B cell (primary cell): ENCODE measurements around the gene CCDC136. TPM values are rescaled to one million over a fixed set of nuclear protein-coding genes. Genes with fewer than 3 reads are reported as not detected.

ENCODE experiments used
- ATAC-seq: fragments of 200-7000 bp; cut with Tn5 transposase; one replicate; pipeline ENCODE4 v1.10.0; 2021; ENCODE audit warnings: low read depth, mild to moderate bottlenecking, moderate number of reproducible peaks, moderate library complexity
- CTCF ChIA-PET: fragments of 350-600 bp; sonication (Branson Sonifier 250); formaldehyde crosslinking; loops from one replicate; lab custom pipeline; 2021; ENCODE audit warnings: antibody characterized with exemption, inconsistent platforms; lab: Charles Lee
- POLR2A ChIA-PET: fragments of 350-600 bp; sonication (Branson Sonifier 250); formaldehyde crosslinking; loops from one replicate; lab custom pipeline; 2021; ENCODE audit warnings: antibody characterized with exemption; lab: Charles Lee
- DNase-seq: peaks from one replicate; pipeline ENCODE4 v3.0.0; 2013
- H2AFZ ChIP-seq: 2 replicates; pipeline ENCODE4 v1.6.1; 2012; ENCODE audit warnings: mild to moderate bottlenecking, low read depth, low read length; ENCODE audit not compliant: insufficient read depth, poor library complexity, severe bottlenecking
- H3K27ac ChIP-seq, 2 donors: 1 replicate in 1 of 2; 2 replicates in 1 of 2; pipeline ENCODE4 v1.5.1; 2012 to 2013; ENCODE audit warnings: low read length in 2 of 2, mild to moderate bottlenecking in 2 of 2, moderate library complexity in 1 of 2
- H3K27me3 ChIP-seq, 4 experiments: fragments of 200-600 bp in 1 of 4; sonication (generic) in 1 of 4; replicated peaks in 1 of 4; 1 replicate in 2 of 4; 2 replicates in 2 of 4; pipeline versions ENCODE4 v1.6.1 to v1.7.0; 2013 to 2016; ENCODE audit warnings: low read length in 3 of 4, mild to moderate bottlenecking in 2 of 4, mixed read lengths in 1 of 4, moderate library complexity in 1 of 4; ENCODE audit not compliant: insufficient read depth in 4 of 4, control insufficient read depth in 3 of 4; ENCODE audit errors: control extremely low read depth in 1 of 4
- H3K36me3 ChIP-seq, 2 experiments: replicated peaks in 1 of 2; 1 replicate in 1 of 2; 2 replicates in 1 of 2; pipeline versions ENCODE4 v1.6.1 to v1.7.1; 2013; ENCODE audit warnings: low read length in 1 of 2; ENCODE audit not compliant: insufficient read depth in 2 of 2, control insufficient read depth in 1 of 2; ENCODE audit errors: control extremely low read depth in 1 of 2, extremely low read depth in 1 of 2
- H3K4me1 ChIP-seq, 2 donors: fragments of 200-600 bp in 1 of 2; sonication (generic) in 1 of 2; 1 replicate in 1 of 2; 2 replicates in 1 of 2; pipeline versions ENCODE4 v1.5.1 to v1.6.1; 2013 to 2017; ENCODE audit warnings: low read length in 2 of 2; ENCODE audit not compliant: control insufficient read depth in 2 of 2, insufficient read depth in 2 of 2
- H3K4me2 ChIP-seq: replicated peaks from 2 replicates; pipeline ENCODE3; 2012; ENCODE audit warnings: mild to moderate bottlenecking, low read depth, low read length; ENCODE audit not compliant: poor library complexity, severe bottlenecking
- H3K4me3 ChIP-seq, 5 experiments: fragments of 200-600 bp in 1 of 5; sonication (generic) in 1 of 5; 1 replicate in 3 of 5; 2 replicates in 2 of 5; pipeline versions ENCODE4 v1.5.1 to v1.7.0; 2011 to 2016; ENCODE audit warnings: low read length in 4 of 5, mild to moderate bottlenecking in 4 of 5, low read depth in 2 of 5, control low read depth in 1 of 5, moderate library complexity in 1 of 5; ENCODE audit not compliant: insufficient read depth in 1 of 5; ENCODE audit errors: control extremely low read depth in 1 of 5, extremely low read depth in 1 of 5
- H3K79me2 ChIP-seq: fragments of 200-600 bp; sonication (generic); one replicate; pipeline ENCODE4 v1.6.0; 2016; ENCODE audit warnings: low read length; ENCODE audit not compliant: control insufficient read depth, insufficient read depth
- H3K9ac ChIP-seq: fragments of 200-600 bp; sonication (generic); 2 replicates; pipeline ENCODE4 v1.6.1; 2017; ENCODE audit warnings: mild to moderate bottlenecking, low read length, moderate library complexity
- H3K9me3 ChIP-seq, 3 donors: one replicate each; pipeline versions ENCODE4 v1.6.1 to v1.7.1; 2013; ENCODE audit warnings: low read length in 2 of 3; ENCODE audit not compliant: control insufficient read depth in 2 of 3, insufficient read depth in 1 of 3; ENCODE audit errors: control extremely low read depth in 1 of 3
- H4K20me1 ChIP-seq: 2 replicates; pipeline ENCODE4 v1.6.0; 2012; ENCODE audit warnings: mild to moderate bottlenecking, low read length; ENCODE audit not compliant: insufficient read depth, control insufficient read depth, poor library complexity, severe bottlenecking
- H3K27ac Mint-ChIP-seq: one replicate; pipeline ENCODE4 v1.8.0; 2021; ENCODE audit warnings: mixed read lengths
- H3K27me3 Mint-ChIP-seq: one replicate; pipeline ENCODE4 v1.8.0; 2021; ENCODE audit warnings: mixed read lengths
- H3K4me1 Mint-ChIP-seq: one replicate; pipeline ENCODE4 v1.8.0; 2021; ENCODE audit warnings: mixed read lengths
- H3K4me3 Mint-ChIP-seq: one replicate; pipeline ENCODE4 v1.8.0; 2021; ENCODE audit warnings: mixed read lengths
- H3K9me3 Mint-ChIP-seq: one replicate; pipeline ENCODE4 v1.8.0; 2022; ENCODE audit warnings: mixed read lengths; ENCODE audit not compliant: insufficient read depth
- EZH2 ChIP-seq: IDR thresholded peaks from 2 replicates; pipeline ENCODE4 v1.6.1; 2012; ENCODE audit warnings: borderline replicate concordance, low read depth, mild to moderate bottlenecking, moderate library complexity, low read length; ENCODE audit not compliant: insufficient read depth, poor library complexity, severe bottlenecking
- WGBS: methylation state at CpG from one replicate; pipeline ENCODE4 v1.1.5; 2013; ENCODE audit warnings: missing lambda C conversion rate; ENCODE audit not compliant: insufficient coverage; 5-methylcytosine and 5-hydroxymethylcytosine counted together
- intact Hi-C: fragments of 100-400 bp; cut with micrococcal nuclease; formaldehyde crosslinking; loops from one replicate; pipeline ENCODE4 v1.10.0; 2022
- polyA plus RNA-seq: library from polyadenylated mRNA; depleted of rRNA; stranded (reverse); fragments of >200 nt; gene quantifications from 2 replicates; pipeline ENCODE4 v1.2.3, GENCODE V29; 2012
- total RNA-seq, 2 donors: library from RNA; stranded (reverse); fragments of 120-200 nt in 1 of 2; gene quantifications; 1 replicate in 1 of 2; 2 replicates in 1 of 2; pipeline versions ENCODE4 v1.2.3 to v1.2.4, GENCODE V29; 2013 to 2022
- TF ChIP-seq, protein P1 (sequence below): fragments of 200-600 bp; IDR thresholded peaks from one replicate; pipeline ENCODE4 v1.8.0; 2022; ENCODE audit warnings: antibody characterized with exemption, mild to moderate bottlenecking

The CCDC136 gene
- total and polyA plus RNA-seq, 2 donors (not counting 1 experiment from before 2014, with no cell fraction given), result 2.2 to 13.9 TPM

GRCh38 chr7:128829391-128830166 lies 37.8 kb downstream of the CCDC136 start:
- peaks cover 20% of the 10 kb centered on the region for H3K4me1 Mint-ChIP-seq
- H3K36me3 ChIP-seq, result no peaks in the 10 kb centered on the region
- CTCF ChIA-PET, result no interaction called here
- H3K9ac ChIP-seq, result peak overlapping the region; percentile 48
- H3K4me3 ChIP-seq, result peak overlapping the region in 4 of 5 experiments; percentile 20 to 48 (median 34)
- no peak for ATAC-seq
- peak; percentile 15 for DNase-seq
- H4K20me1 ChIP-seq, result no peaks in the 10 kb centered on the region
- no peaks in the 10 kb centered on the region for H3K79me2 ChIP-seq
- POLR2A ChIA-PET, result no interaction called here
- intact Hi-C loops, result no loop called here
- no peaks in the 10 kb centered on the region for H3K9me3 Mint-ChIP-seq
- peaks cover 0 to 52% (median 20%) of the 10 kb centered on the region in 4 experiments for H3K27me3 ChIP-seq
- H3K9me3 ChIP-seq, result peaks cover 0 to 7% (median 0%) of the 10 kb centered on the region in 3 donors
- no peak overlapping the region for H2AFZ ChIP-seq
- no peak overlapping the region for H3K27ac Mint-ChIP-seq
- peak overlapping the region; percentile 82 for H3K4me3 Mint-ChIP-seq
- H3K4me2 ChIP-seq, result peak overlapping the region; percentile 94
- TF ChIP-seq, protein P1, sequence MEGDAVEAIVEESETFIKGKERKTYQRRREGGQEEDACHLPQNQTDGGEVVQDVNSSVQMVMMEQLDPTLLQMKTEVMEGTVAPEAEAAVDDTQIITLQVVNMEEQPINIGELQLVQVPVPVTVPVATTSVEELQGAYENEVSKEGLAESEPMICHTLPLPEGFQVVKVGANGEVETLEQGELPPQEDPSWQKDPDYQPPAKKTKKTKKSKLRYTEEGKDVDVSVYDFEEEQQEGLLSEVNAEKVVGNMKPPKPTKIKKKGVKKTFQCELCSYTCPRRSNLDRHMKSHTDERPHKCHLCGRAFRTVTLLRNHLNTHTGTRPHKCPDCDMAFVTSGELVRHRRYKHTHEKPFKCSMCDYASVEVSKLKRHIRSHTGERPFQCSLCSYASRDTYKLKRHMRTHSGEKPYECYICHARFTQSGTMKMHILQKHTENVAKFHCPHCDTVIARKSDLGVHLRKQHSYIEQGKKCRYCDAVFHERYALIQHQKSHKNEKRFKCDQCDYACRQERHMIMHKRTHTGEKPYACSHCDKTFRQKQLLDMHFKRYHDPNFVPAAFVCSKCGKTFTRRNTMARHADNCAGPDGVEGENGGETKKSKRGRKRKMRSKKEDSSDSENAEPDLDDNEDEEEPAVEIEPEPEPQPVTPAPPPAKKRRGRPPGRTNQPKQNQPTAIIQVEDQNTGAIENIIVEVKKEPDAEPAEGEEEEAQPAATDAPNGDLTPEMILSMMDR, result no peak
- TF ChIP-seq EZH2, result no peak
- WGBS, result 37% methylated on average over 10 of the region's 13 CpGs
- H3K4me1 ChIP-seq, result peaks cover 31 to 32% of the 10 kb centered on the region in 2 donors
- H3K27me3 Mint-ChIP-seq, result peaks cover 46% of the 10 kb centered on the region
- H3K27ac ChIP-seq, result no peak overlapping the region
